HG03045 (cell line): ENCODE results near the gene VPS4B.
A peak's percentile ranks its signal among the peaks of the same experiment; 100 is the strongest.
"Not testable (repeated sequence)": the region's sequence is repeated elsewhere in the genome, so short reads cannot be mapped to it uniquely, and the experiment has no call there.

Source experiments
- ATAC-seq: cut with Tn5 transposase; IDR thresholded peaks from one replicate; pipeline ENCODE4 v1.9.1; 2021; ENCODE audit warnings: mild to moderate bottlenecking, moderate library complexity; ENCODE audit not compliant: unreplicated experiment

Gene VPS4B

DNA sequence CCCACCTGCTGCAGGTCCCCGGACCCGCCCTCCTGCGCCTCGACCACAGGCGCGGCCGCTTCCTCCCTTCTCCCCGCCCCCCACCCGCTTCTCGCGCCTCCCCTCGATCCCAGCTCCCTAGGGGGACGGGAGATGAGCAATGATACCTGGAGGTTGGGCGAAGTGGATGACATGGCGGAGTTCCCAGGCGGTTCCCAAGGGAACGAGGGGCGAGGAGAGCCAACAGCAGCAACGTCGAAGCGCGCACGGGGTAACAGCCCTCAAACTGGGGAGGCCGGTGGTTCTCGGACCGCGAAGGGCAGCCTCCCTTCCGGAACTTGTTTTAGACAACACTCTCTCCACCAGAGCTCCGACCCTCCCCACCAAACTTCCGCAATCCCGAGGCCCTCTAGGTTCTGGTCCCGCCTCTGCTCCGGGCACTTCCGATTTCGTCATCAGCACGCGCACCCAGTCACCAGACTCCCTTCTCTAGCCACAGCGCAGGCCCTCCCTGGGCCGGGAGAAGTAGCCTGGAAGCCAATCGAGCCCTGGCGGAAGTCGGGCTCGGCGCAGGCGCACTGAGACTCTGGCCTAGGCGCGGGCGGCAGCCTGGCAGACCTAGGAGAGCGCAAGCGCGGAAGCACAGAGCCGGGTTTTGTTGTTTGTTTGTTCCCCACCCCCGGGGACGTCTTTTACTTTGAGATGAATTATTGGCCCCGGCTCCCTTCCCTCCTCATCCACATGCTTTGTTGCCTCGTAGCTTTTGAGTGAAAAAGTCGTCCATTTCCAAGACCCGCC lies at the start of gene VPS4B:
TSS of gene VPS4B (minus strand) at position 390 of the 777 bp plus-strand sequence. CDS start at position 173, 217 bp downstream.
- peak; percentile 99 for ATAC-seq

DNA sequence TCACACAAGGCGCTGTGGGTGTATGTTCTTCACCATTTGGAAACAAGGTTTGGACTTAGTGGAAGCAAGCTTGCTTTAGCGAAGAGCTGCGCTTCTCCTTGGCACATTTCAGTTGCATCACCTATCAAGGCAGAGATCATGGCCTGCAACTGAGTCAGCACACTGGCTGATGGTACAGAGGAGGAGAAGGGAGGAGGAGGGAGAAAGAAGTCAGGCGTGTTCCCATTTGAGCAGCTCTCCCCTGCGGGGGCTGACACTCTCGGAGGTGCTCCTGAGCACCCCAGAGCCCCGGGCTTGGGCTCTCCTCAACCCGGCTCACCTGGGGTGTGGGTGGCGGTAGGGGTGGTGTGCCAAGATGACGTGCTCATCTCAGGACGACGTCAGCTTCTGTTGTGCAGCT lies 48.5 kb upstream of the VPS4B start:
- ATAC-seq, result no peak

GRCh38 chr18:63468575-63468974 lies 46.3 kb upstream of the VPS4B start:
- ATAC-seq, result no peak

- ATAC-seq, result no peak
Measured at GRCh38 chr18:63467699-63468098, 45.4 kb upstream of the VPS4B start.

DNA sequence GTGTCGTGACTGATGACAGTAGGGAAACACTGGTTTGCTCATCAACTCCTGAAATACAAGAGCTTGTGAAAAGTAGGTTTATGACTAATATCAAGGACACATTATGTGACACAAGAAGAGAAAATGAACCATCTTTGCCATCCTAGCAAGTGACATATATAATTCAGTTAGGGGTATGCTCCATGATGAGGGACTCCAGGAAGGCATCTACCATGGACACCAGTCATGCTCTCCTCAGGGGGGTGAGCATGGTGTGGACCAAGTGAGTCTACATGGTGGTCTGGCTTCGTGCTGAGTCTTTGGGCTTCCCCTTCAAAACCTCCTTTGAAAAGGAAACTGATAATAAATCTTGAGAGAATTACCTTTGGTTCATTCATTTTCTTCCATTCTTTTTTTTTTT lies 42.8 kb upstream of the VPS4B start:
- ATAC-seq, result no peak

- ATAC-seq, result no peak
Measured at GRCh38 chr18:63464434-63464833, 42.2 kb upstream of the VPS4B start.

DNA sequence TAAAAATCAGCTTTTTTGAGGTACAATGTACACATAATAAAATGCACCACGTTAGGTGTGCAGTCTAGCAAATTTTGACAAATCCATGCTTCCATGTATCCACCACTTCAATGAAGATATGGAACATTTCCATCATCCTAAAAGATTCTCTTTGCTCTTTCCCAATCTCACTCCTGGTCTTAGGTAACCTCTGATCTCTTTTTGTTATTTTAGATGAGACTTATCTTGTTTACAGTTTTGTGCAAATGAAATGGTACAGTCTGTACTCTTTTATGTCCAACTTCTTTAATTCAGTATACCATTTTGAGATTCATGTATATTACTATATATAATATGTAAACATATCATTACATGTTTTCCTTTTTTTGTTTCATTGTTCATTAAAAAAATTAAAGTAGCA lies 38.1 kb upstream of the VPS4B start:
- ATAC-seq, result no peak

DNA sequence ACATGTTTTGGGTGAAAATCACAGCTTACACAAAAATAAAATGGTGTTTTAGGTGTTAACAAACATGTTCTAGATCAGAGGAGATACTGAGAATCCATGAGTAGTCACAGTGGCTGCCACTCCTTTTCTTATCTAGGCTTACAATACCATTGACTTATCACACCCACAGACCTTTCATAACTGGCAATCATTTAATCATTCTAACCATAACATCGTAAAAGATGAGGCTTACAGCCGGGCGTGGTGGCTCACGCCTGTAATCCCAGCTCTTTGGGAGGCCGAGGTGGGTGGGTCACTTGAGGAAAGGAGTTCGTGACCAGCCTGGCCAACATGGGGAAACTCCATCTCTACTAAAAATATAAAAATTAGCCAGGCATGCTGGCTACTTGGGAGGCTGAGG lies 35.7 kb upstream of the VPS4B start:
- ATAC-seq, result no peak

- no peak for ATAC-seq
Measured at GRCh38 chr18:63454497-63454896, 32.2 kb upstream of the VPS4B start.

GRCh38 chr18:63452751-63453150 lies 30.5 kb upstream of the VPS4B start:
- not testable (repeated sequence) for ATAC-seq

- no peak for ATAC-seq
Measured at GRCh38 chr18:63451799-63452660, 29.8 kb upstream of the VPS4B start.

DNA sequence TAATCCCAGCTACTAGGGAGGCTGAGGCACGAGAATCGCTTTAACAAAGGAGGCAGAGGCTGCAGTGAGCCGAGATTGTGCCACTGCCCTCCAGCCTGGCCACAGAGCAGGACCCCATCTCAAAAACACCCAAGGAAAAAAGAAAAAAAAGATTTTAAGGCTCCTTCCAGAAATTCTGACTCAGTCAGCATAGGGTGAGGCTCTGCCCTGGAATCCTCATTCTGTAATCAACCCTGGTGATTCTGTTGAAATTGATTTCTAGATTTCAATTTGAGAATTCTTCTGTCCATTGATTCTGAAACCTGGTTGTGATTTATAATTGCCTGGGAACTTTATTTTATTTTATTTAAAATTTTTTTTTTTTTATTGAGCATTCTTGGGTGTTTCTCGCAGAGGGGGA lies 27.1 kb upstream of the VPS4B start:
- ATAC-seq, result no peak

DNA sequence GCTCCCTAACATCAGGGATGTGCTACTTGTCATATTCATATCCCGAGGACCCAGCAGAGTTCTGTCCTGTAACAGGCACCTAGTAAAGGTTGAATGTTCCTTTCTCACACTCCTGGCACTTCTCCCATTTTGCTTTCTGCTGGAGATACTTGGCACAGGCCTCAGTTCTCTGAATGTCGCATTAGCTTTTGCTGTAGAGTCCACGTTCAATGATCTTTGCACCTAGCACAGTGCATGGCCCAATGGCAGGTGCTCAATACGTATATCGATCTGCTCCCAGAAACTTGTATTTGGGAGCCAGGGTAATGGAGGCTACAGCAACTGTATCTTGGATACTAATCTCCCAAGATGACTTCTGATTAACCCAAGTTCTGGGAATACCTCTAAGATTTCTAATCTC lies 24.8 kb upstream of the VPS4B start:
- ATAC-seq, result no peak

DNA sequence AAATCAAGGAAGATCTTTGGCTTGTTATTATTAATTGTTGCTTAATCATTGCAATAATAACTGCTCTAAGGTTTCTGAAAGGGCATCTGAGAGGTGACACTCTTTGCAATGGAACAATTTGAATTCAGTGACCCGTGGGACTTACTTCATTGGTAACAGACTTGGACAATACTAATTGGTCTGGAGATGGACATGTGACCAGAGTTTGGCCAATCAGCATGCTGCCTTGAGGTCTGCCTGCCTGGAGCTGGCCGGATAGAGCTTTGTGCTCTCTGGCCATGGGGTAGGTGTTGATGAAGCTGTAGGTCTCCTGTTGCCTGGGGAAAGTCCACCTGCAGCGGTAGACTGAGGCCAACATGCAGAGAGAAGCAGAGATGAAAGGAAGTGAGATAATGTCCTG lies 24.0 kb upstream of the VPS4B start:
- ATAC-seq, result no peak

DNA sequence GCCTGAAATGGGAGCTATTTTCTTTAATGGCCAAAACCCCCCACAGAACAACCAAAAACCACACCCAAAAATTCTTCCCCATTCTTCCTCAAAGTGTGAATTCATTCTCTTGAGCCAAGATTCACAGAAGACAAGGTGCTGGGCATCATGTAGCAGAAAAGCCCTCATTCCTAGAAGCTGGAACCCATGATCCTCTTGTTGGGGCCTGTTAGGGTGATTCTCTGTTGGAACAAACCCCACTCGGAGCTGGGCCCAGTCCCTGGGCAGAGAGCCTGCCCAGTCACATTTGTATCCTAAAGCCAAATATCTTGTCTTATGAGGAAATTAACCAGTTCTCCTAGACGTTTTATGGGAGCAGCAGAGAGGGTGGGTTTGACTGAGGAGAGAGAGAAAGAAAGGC lies 22.8 kb upstream of the VPS4B start:
- no peak for ATAC-seq

GRCh38 chr18:63444580-63444979 lies 22.3 kb upstream of the VPS4B start:
- no peak for ATAC-seq

DNA sequence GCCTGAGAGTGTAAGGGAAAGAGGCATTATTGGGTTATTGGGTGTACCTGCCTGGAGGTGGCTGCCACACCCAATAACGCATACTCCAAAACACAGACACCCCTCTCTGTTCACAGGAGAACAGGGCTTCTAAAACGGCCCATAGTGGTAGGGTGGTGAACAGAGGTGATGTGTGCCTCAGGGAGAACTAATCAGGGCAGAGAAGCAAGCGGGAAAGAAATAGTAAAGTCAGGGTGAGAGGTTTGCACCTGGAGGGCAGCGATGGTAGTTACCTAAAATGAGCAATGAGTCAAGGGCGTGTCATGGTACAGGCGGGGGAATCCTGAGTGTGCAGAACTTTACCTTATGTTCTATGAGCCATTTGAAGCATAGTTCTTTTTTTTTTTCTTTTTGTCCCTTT lies 21.6 kb upstream of the VPS4B start:
- ATAC-seq, result no peak

- ATAC-seq, result no peak
Measured at GRCh38 chr18:63440881-63441280, 18.6 kb upstream of the VPS4B start.

- ATAC-seq, result no peak
Measured at GRCh38 chr18:63440219-63440618, 17.9 kb upstream of the VPS4B start.

- no peak for ATAC-seq
Measured at GRCh38 chr18:63439334-63439733, 17.1 kb upstream of the VPS4B start.

- no peak for ATAC-seq
Measured at GRCh38 chr18:63438181-63438580, 15.9 kb upstream of the VPS4B start.

DNA sequence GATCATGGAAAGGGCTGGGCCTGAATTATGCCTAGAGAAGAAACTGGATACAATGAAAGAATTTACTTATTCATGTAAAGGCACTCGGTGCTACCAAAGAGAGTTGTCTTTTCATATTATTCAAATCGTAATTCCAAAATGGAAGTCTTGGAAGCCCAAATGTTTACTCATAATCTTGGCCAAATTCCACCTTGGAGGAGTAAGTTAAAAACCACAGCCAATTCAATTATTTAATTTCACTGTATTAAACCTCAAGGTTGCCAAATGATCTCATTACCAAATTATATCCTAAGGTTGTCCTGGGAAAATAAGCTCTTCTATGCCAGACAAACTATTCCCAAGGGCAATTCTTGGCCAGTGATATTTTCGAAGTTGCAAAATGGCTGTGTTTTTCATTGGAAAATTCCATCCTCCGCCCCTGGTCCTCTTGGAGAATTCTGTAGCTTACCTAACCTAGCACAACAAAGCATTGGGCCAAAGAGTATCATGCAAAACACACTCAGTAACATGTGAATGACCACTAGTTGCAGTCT lies 11.1 kb upstream of the VPS4B start:
- no peak for ATAC-seq
